Common myeloid progenitor, CD34-positive (primary cell): ENCODE results near the gene ANKRD33B.

Source experiments
- CTCF ChIA-PET: fragments of 350-600 bp; sonication (Branson Sonifier 250); formaldehyde crosslinking; loops from one replicate; lab custom pipeline; 2021; ENCODE audit warnings: antibody characterized with exemption; lab: Charles Lee
- POLR2A ChIA-PET: fragments of 350-600 bp; sonication (Branson Sonifier 250); formaldehyde crosslinking; loops from one replicate; lab custom pipeline; 2021; ENCODE audit warnings: antibody characterized with exemption; lab: Charles Lee
- DNase-seq, 3 donors: peaks; one replicate each; pipeline versions ENCODE4 v3.0.0 to v3.0.0-alpha.2; 2013
- H3K27ac ChIP-seq, 2 experiments: 1 replicate in 1 of 2; 2 replicates in 1 of 2; pipeline ENCODE4 v1.7.0; 2013; ENCODE audit warnings: inconsistent platforms in 2 of 2, low read length in 2 of 2, mild to moderate bottlenecking in 2 of 2, low read depth in 1 of 2, moderate library complexity in 1 of 2; ENCODE audit not compliant: severe bottlenecking in 2 of 2, insufficient read depth in 1 of 2, poor library complexity in 1 of 2
- H3K27me3 ChIP-seq, 5 experiments: replicated peaks in 2 of 5; 1 replicate in 3 of 5; 2 replicates in 2 of 5; pipeline versions ENCODE4 v1.6.1 to v1.7.0; 2013; ENCODE audit warnings: low read length in 4 of 5, mild to moderate bottlenecking in 2 of 5, moderate library complexity in 2 of 5, inconsistent platforms in 1 of 5; ENCODE audit not compliant: insufficient read depth in 5 of 5, control insufficient read depth in 4 of 5
- H3K36me3 ChIP-seq, 4 experiments: 1 replicate in 2 of 4; 2 replicates in 2 of 4; pipeline versions ENCODE4 v1.6.1 to v1.7.0; 2013; ENCODE audit warnings: low read length in 3 of 4, control low read depth in 1 of 4, mild to moderate bottlenecking in 1 of 4; ENCODE audit not compliant: control insufficient read depth in 4 of 4, insufficient read depth in 4 of 4
- H3K4me1 ChIP-seq, 4 experiments: 1 replicate in 3 of 4; 2 replicates in 1 of 4; pipeline versions ENCODE4 v1.6.1 to v1.7.1; 2013; ENCODE audit warnings: low read length in 3 of 4, mild to moderate bottlenecking in 3 of 4, control low read depth in 1 of 4, inconsistent platforms in 1 of 4, moderate library complexity in 1 of 4; ENCODE audit not compliant: control insufficient read depth in 4 of 4, insufficient read depth in 4 of 4; ENCODE audit errors: control extremely low read depth in 1 of 4
- H3K4me3 ChIP-seq, 7 experiments: 1 replicate in 4 of 7; 2 replicates in 3 of 7; pipeline versions ENCODE4 v1.5.1 to v1.7.0; 2013; ENCODE audit warnings: mild to moderate bottlenecking in 7 of 7, low read length in 6 of 7, moderate library complexity in 6 of 7, inconsistent platforms in 2 of 7, low read depth in 2 of 7, control low read depth in 1 of 7; ENCODE audit not compliant: insufficient read depth in 4 of 7, control insufficient read depth in 1 of 7; ENCODE audit errors: extremely low read depth in 1 of 7
- H3K9me3 ChIP-seq, 5 experiments: 1 replicate in 4 of 5; 2 replicates in 1 of 5; pipeline versions ENCODE4 v1.6.1 to v1.7.1; 2013; ENCODE audit warnings: low read length in 4 of 5, mild to moderate bottlenecking in 2 of 5, inconsistent platforms in 1 of 5, low read depth in 1 of 5, moderate library complexity in 1 of 5; ENCODE audit not compliant: control insufficient read depth in 4 of 5, insufficient read depth in 2 of 5; ENCODE audit errors: control extremely low read depth in 1 of 5
- WGBS: methylation state at CpG from one replicate; pipeline ENCODE4 v1.1.5; 2013; ENCODE audit not compliant: insufficient coverage; 5-methylcytosine and 5-hydroxymethylcytosine counted together

The ANKRD33B gene

DNA sequence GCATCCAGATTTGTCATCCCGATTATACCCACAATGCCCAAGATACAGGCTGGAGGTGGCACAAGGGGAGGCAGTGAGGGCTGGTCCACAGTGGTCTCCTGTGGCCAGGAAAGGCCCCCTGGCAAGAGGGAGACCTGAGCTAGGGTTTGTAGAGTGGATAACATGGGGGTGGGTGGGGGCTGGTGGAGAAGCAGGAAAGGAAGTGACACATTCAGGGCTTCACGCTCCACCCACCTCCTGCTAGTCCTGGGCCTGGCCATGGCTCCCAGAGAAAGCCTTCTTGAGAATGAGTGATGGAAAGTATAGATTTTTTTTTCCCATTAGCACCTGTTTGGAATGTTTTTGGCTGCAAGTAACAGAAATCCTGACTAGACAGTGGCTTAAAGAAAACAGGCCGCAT, 81.3 kb downstream of the ANKRD33B start:
- no peak for DNase-seq
- Histone ChIP-seq H3K27me3 (no peaks in the 10 kb centered on the region), H3K9me3 (no peaks in the 10 kb centered on the region), H3K36me3 (peaks cover 0 to 13% (median 5%) of the 10 kb centered on the region in 4 experiments), H3K4me3 (no peak overlapping the region), H3K27ac (no peak overlapping the region), H3K4me1 (peaks cover 4 to 17% (median 17%) of the 10 kb centered on the region in 4 experiments)
- 93% methylated on average over 3 of the region's 3 CpGs for WGBS
- ChIA-PET POLR2A (no interaction called here), CTCF (interaction anchor here (1.3 to 2.4 kb wide), 2 partner anchors 17 to 194 kb away, joined by 3 to 8 read pairs; no protein-coding TSS in a partner anchor)

- no peak overlapping the region for H3K4me3 ChIP-seq
- ChIA-PET POLR2A (no interaction called here), CTCF (interaction anchor here (1.3 to 2.4 kb wide), 2 partner anchors 18 to 194 kb away, joined by 3 to 8 read pairs; no protein-coding TSS in a partner anchor)
- no peaks in the 10 kb centered on the region for H3K27me3 ChIP-seq
- H3K4me1 ChIP-seq = peaks cover 4 to 17% (median 17%) of the 10 kb centered on the region in 4 experiments
- DNase-seq = no peak
- peaks cover 0 to 13% (median 8%) of the 10 kb centered on the region in 4 experiments for H3K36me3 ChIP-seq
- WGBS = 100% methylated on average over 5 of the region's 6 CpGs
- no peak overlapping the region for H3K27ac ChIP-seq
- no peaks in the 10 kb centered on the region for H3K9me3 ChIP-seq
These were observed 81.8 kb downstream of the ANKRD33B start for GRCh38 chr5:10645671-10646070.

DNA sequence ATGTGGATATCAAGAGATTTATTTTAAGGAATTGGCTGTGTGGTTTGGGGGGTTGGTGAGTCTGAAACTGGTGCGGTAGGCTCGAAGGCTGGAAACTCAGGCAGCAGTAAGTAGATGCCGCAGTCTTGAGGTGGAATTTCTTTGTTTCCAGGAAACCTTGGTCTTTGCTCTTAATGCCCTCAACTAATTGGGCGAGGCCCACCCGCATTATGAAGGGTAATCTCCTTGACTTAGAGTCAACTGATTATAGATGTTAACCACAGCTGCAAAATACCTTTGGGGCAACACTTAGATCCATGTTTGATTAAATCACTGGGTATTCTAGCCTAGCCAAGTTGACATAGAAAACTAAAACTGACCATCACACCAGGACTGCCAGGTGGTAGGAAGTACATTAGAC, 83.8 kb downstream of the ANKRD33B start:
- Histone ChIP-seq H3K4me1 (peaks cover 4 to 17% (median 16%) of the 10 kb centered on the region in 4 experiments), H3K9me3 (no peaks in the 10 kb centered on the region), H3K27ac (no peak overlapping the region), H3K4me3 (no peak overlapping the region), H3K36me3 (peaks cover 0 to 23% (median 11%) of the 10 kb centered on the region in 4 experiments), H3K27me3 (no peaks in the 10 kb centered on the region)
- ChIA-PET CTCF (interaction anchor here (1.2 kb wide), 1 partner anchor 20 kb away, joined by 3 read pairs; no protein-coding TSS in a partner anchor), POLR2A (no interaction called here)
- WGBS = 100% methylated on average over 5 of the region's 5 CpGs
- DNase-seq = no peak

GRCh38 chr5:10648806-10649665, 85.2 kb downstream of the ANKRD33B start:
- Histone ChIP-seq H3K4me3 (no peak overlapping the region), H3K27ac (no peak overlapping the region), H3K36me3 (peaks cover 0 to 33% (median 13%) of the 10 kb centered on the region in 4 experiments), H3K4me1 (peaks cover 1 to 12% (median 10%) of the 10 kb centered on the region in 4 experiments), H3K9me3 (no peaks in the 10 kb centered on the region), H3K27me3 (no peaks in the 10 kb centered on the region)
- WGBS = 96% methylated on average over 48 of the region's 60 CpGs
- CTCF ChIA-PET = interaction anchor here (1.2 kb wide), 1 partner anchor 21 kb away, joined by 3 read pairs; no protein-coding TSS in a partner anchor
- no peak for DNase-seq
- POLR2A ChIA-PET = no interaction called here

DNA sequence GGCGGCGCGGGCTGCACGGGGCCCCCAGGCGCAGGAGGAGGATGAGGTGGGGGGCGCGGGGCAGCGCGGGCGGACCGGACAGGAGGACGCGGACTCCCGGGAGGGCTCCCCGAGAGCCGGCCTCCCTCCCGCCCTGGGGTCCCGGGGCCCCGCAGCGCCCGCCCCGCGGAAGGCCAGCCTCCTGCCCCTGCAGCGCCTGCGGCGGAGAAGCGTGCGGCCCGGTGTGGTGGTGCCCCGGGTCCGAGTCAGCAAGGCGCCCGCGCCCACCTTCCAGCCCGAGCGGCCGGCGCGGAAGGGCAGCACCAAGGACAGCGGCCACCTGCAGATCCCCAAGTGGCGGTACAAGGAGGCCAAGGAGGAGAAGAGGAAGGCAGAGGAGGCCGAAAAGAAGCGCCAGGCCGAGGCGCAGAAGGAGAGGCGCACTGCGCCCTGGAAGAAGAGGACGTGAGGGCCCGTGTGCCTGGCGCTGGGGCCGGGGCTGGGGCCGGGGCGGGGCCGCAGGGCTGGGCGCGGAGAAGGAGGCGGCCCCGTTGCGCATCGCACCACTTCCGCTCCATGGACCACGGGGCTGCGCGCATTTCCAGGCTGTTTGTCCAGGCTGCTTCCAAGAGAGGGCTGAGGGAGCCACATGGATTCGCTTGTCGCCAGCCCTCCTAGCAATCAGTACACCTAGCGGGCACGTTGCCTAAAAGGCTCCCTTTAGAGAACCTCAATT, 86.0 kb downstream of the ANKRD33B start:
- Histone ChIP-seq H3K4me1 (peaks cover 0 to 5% (median 2%) of the 10 kb centered on the region in 4 experiments), H3K36me3 (peaks cover 0 to 37% (median 17%) of the 10 kb centered on the region in 4 experiments), H3K4me3 (no peak overlapping the region), H3K27me3 (no peaks in the 10 kb centered on the region), H3K27ac (no peak overlapping the region), H3K9me3 (no peaks in the 10 kb centered on the region)
- DNase-seq = no peak
- ChIA-PET POLR2A (no interaction called here), CTCF (no interaction called here)
- 94% methylated on average over 62 of the region's 68 CpGs for WGBS

- H3K4me3 ChIP-seq = no peak overlapping the region
- POLR2A ChIA-PET = no interaction called here
- H3K27me3 ChIP-seq = no peaks in the 10 kb centered on the region
- H3K4me1 ChIP-seq = no peaks in the 10 kb centered on the region
- CTCF ChIA-PET = interaction anchor here (1.0 kb wide), 1 partner anchor 11 kb away, joined by 3 read pairs; no protein-coding TSS in a partner anchor
- peaks cover 2 to 45% (median 28%) of the 10 kb centered on the region in 4 experiments for H3K36me3 ChIP-seq
- DNase-seq = no peak
- no peak overlapping the region for H3K27ac ChIP-seq
- WGBS = 99% methylated on average over 12 of the region's 13 CpGs
- no peaks in the 10 kb centered on the region for H3K9me3 ChIP-seq
These were observed 88.3 kb downstream of the ANKRD33B start for GRCh38 chr5:10652151-10652550.
